GM13977 (cell line): ENCODE results near the gene SCAMP3.
"Not testable (repeated sequence)": the region's sequence is repeated elsewhere in the genome, so short reads cannot be mapped to it uniquely, and the experiment has no call there.

ENCODE experiments used
- DNase-seq: peaks from one replicate; pipeline ENCODE4 v3.0.0; 2012; ENCODE audit warnings: low spot score
- CTCF ChIP-seq: IDR thresholded peaks from 2 replicates; pipeline ENCODE4 v1.5.1; 2012; ENCODE audit warnings: mild to moderate bottlenecking, control low read depth; ENCODE audit not compliant: insufficient read depth; ENCODE audit errors: extremely low read depth, missing control alignments
- in situ Hi-C: fragments of 300-500 bp; cut with MboI; formaldehyde crosslinking; loops from one replicate; pipeline ENCODE4 v1.12.0; 2022; ENCODE audit warnings: low sequenced_read_pairs, low pct_unique_long_range_greater_than_20kb, mixed read lengths, inconsistent platforms; ENCODE audit not compliant: unreplicated experiment

Gene SCAMP3

GRCh38 chr1:155228096-155228427, 34.1 kb downstream of the SCAMP3 start:
- no peak for TF ChIP-seq CTCF
- no peak for DNase-seq
- in situ Hi-C loops: no loop called here

GRCh38 chr1:155227261-155228095, 34.7 kb downstream of the SCAMP3 start:
- peak; percentile 99 for DNase-seq
- peak; percentile 14 for TF ChIP-seq CTCF
- in situ Hi-C loops: no loop called here

- peak; percentile 50 for DNase-seq
- in situ Hi-C loops: no loop called here
- TF ChIP-seq CTCF: no peak
Observed at GRCh38 chr1:155226910-155227260, 35.3 kb downstream of the SCAMP3 start.

GRCh38 chr1:155226188-155226909, 35.8 kb downstream of the SCAMP3 start:
- in situ Hi-C loops: no loop called here
- TF ChIP-seq CTCF: peak; percentile 81
- peak; percentile 74 for DNase-seq

GRCh38 chr1:155225404-155225759, 36.8 kb downstream of the SCAMP3 start:
- in situ Hi-C loops, DNase-seq: not testable (repeated sequence)

- in situ Hi-C loops: no loop called here
- no peak for DNase-seq
- TF ChIP-seq CTCF: no peak
Observed at GRCh38 chr1:155223047-155223446, 39.1 kb downstream of the SCAMP3 start.

GRCh38 chr1:155220211-155220965, 41.8 kb downstream of the SCAMP3 start:
- in situ Hi-C loops, DNase-seq: not testable (repeated sequence)
